NCI-H1694 (cell line): ENCODE results near the gene CTDSP2.
"Not testable (repeated sequence)": the region's sequence is repeated elsewhere in the genome, so short reads cannot be mapped to it uniquely, and the experiment has no call there.

Experiments
- DNase-seq: peaks from one replicate; lab custom pipeline; 2025; lab: John Stamatoyannopoulos, UW

Gene CTDSP2

GRCh38 chr12:57852620-57853500 is 6.3 kb upstream of the CTDSP2 start:
- no peak for DNase-seq

- no peak for DNase-seq
Measured at GRCh38 chr12:57852200-57852599, 5.7 kb upstream of the CTDSP2 start.

GRCh38 chr12:57851552-57851951 is 5.0 kb upstream of the CTDSP2 start:
- DNase-seq = no peak

GRCh38 chr12:57850854-57851430 is 4.4 kb upstream of the CTDSP2 start:
- peak; percentile 25 for DNase-seq

- not testable (repeated sequence) for DNase-seq
Measured at GRCh38 chr12:57849447-57849846, 2.9 kb upstream of the CTDSP2 start.

- DNase-seq = no peak
Measured at GRCh38 chr12:57849035-57849434, 2.5 kb upstream of the CTDSP2 start.

- no peak for DNase-seq
Measured at GRCh38 chr12:57848208-57848607, 1.7 kb upstream of the CTDSP2 start.

GRCh38 chr12:57846285-57846576 is 298 bp downstream of the CTDSP2 start:
- no peak for DNase-seq

- DNase-seq = no peak
Measured at GRCh38 chr12:57845478-57846284, 848 bp downstream of the CTDSP2 start.

GRCh38 chr12:57844709-57845477 is 1.6 kb downstream of the CTDSP2 start:
- DNase-seq = no peak

- DNase-seq = no peak
Measured at GRCh38 chr12:57842342-57843294, 3.9 kb downstream of the CTDSP2 start.

- DNase-seq = no peak
Measured at GRCh38 chr12:57841445-57841844, 5.1 kb downstream of the CTDSP2 start.

- DNase-seq = no peak
Measured at GRCh38 chr12:57840726-57841125, 5.8 kb downstream of the CTDSP2 start.

GRCh38 chr12:57839996-57840395 is 6.5 kb downstream of the CTDSP2 start:
- no peak for DNase-seq

- DNase-seq = no peak
Measured at GRCh38 chr12:57838594-57839302, 7.8 kb downstream of the CTDSP2 start.

GRCh38 chr12:57837864-57838562 is 8.5 kb downstream of the CTDSP2 start:
- no peak for DNase-seq

- DNase-seq = no peak
Measured at GRCh38 chr12:57836442-57837375, 9.8 kb downstream of the CTDSP2 start.
